ENCODE measurements around the gene SCO2.

- TF ChIP-seq CTCF (IDR thresholded peaks at IDR 0.05) (no peak), POLR2A (IDR thresholded peaks at IDR 0.05) (no peak)
These were observed 7.7 kb upstream of the SCO2 start for GRCh38 chr22:50532824-50533796.

Measured in heart left ventricle (tissue), 13 donors.